SK-MEL-5 (cell line): Measurements from ENCODE around the gene INO80B. TPM values are rescaled to one million over a fixed set of nuclear protein-coding genes. Genes with fewer than 3 reads are reported as not detected.
"Not testable (repeated sequence)": the region's sequence is repeated elsewhere in the genome, so short reads cannot be mapped to it uniquely, and the experiment has no call there.

Experiments
- DNase-seq: peaks from one replicate; pipeline ENCODE4 v3.0.0-alpha.2; 2016; ENCODE audit warnings: low read depth, low spot score
- in situ Hi-C: cut with HindIII; loops from 2 replicates; pipeline ENCODE4 v1.10.0; 2016; ENCODE audit warnings: low sequenced_read_pairs, high pct_unique_total_duplicates, low pct_unique_long_range_greater_than_20kb
- polyA plus RNA-seq, 2 experiments: library from polyadenylated mRNA; depleted of rRNA; stranded (reverse); fragments of >200 nt; gene quantifications; 2 replicates each; pipeline ENCODE4 v1.2.3, GENCODE V29; 2015
- total RNA-seq: library from RNA; depleted of rRNA; stranded (reverse); fragments of >200 nt; shearing (Covaris generic); gene quantifications from 2 replicates; pipeline ENCODE4 v1.2.3, GENCODE V29; 2014; rRNA removed

The INO80B gene
- total RNA-seq: 21.6 and 23.6 TPM in 2 replicates
- polyA plus RNA-seq (2015; cell fraction: cytosol; rRNA removed): 9.8 and 15.1 TPM in 2 replicates
- 89.5 and 130 TPM in 2 replicates for polyA plus RNA-seq (2015; cell fraction: nucleus; rRNA removed)

- in situ Hi-C loops: no loop called here
- peak; percentile 98 for DNase-seq
Observed at GRCh38 chr2:74454654-74455511, at the start of gene INO80B. INO80B (plus strand) TSS chr2:74455087; CDS start chr2:74455117, 30 bp downstream.

GRCh38 chr2:74406035-74406434 lies 48.9 kb upstream of the INO80B start:
- DNase-seq: no peak
- in situ Hi-C loops: no loop called here

GRCh38 chr2:74407682-74408081 lies 47.2 kb upstream of the INO80B start:
- no peak for DNase-seq
- in situ Hi-C loops: no loop called here

- no peak for DNase-seq
- in situ Hi-C loops: no loop called here
Observed at GRCh38 chr2:74413001-74413698, 41.7 kb upstream of the INO80B start.

GRCh38 chr2:74414441-74414840 lies 40.4 kb upstream of the INO80B start:
- DNase-seq: no peak

GRCh38 chr2:74414881-74415761 lies 39.8 kb upstream of the INO80B start:
- in situ Hi-C loops: no loop called here
- DNase-seq: no peak

More at GRCh38 chr2:74414441-74414840, 40.4 kb upstream of the INO80B start:
- in situ Hi-C loops: no loop called here

- in situ Hi-C loops: no loop called here
- no peak for DNase-seq
Observed at GRCh38 chr2:74415762-74416395, 39.0 kb upstream of the INO80B start.

- DNase-seq: peak; percentile 22
- in situ Hi-C loops: no loop called here
Observed at GRCh38 chr2:74416778-74417177, 38.1 kb upstream of the INO80B start.

GRCh38 chr2:74417197-74417596 lies 37.7 kb upstream of the INO80B start:
- in situ Hi-C loops: no loop called here
- no peak for DNase-seq

GRCh38 chr2:74417763-74418162 lies 37.1 kb upstream of the INO80B start:
- in situ Hi-C loops: no loop called here
- DNase-seq: no peak

GRCh38 chr2:74418312-74418711 lies 36.6 kb upstream of the INO80B start:
- in situ Hi-C loops: no loop called here

GRCh38 chr2:74419345-74419744 lies 35.5 kb upstream of the INO80B start:
- no peak for DNase-seq
- in situ Hi-C loops: no loop called here

More at GRCh38 chr2:74418312-74418711, 36.6 kb upstream of the INO80B start:
- DNase-seq: no peak

GRCh38 chr2:74420006-74420405 lies 34.9 kb upstream of the INO80B start:
- in situ Hi-C loops: no loop called here

GRCh38 chr2:74420443-74421103 lies 34.3 kb upstream of the INO80B start:
- DNase-seq, in situ Hi-C loops: not testable (repeated sequence)

More at GRCh38 chr2:74420006-74420405, 34.9 kb upstream of the INO80B start:
- no peak for DNase-seq

GRCh38 chr2:74421221-74421870 lies 33.5 kb upstream of the INO80B start, which contains the start of the genes C2orf81 and WDR54:
C2orf81 (minus strand) TSS chr2:74421619; CDS start chr2:74421560, 59 bp downstream.
WDR54 (plus strand) TSS chr2:74421730; CDS start chr2:74422154, 424 bp downstream.
- peak; percentile 88 for DNase-seq
- in situ Hi-C loops: no loop called here
